Prostate gland (tissue), 2 donors: ENCODE results near the gene ZC3H11A. TPM values are rescaled to one million over a fixed set of nuclear protein-coding genes. Genes with fewer than 3 reads are reported as not detected.

Experiments used
- DNase-seq: peaks from one replicate; pipeline ENCODE4 v3.0.0-alpha.2; 2019; ENCODE audit warnings: low spot score
- H3K27ac ChIP-seq, 2 donors: fragments of 200-600 bp; sonication (generic); 2 replicates each; pipeline ENCODE4 v1.5.1; 2017 to 2019
- H3K27me3 ChIP-seq: fragments of 200-600 bp; sonication (generic); replicated peaks from 2 replicates; pipeline ENCODE4 v1.5.1; 2019; ENCODE audit not compliant: insufficient read depth
- H3K36me3 ChIP-seq, 2 donors: fragments of 200-600 bp; sonication (generic); 1 replicate in 1 of 2; 2 replicates in 1 of 2; pipeline versions ENCODE4 v1.5.1 to v1.8.1; 2017 to 2019
- H3K4me1 ChIP-seq: fragments of 200-600 bp; sonication (generic); replicated peaks from 2 replicates; pipeline ENCODE4 v1.5.1; 2019
- H3K4me3 ChIP-seq, 2 donors: fragments of 200-600 bp; sonication (generic); 2 replicates each; pipeline ENCODE4 v1.5.1; 2017 to 2019
- H3K9me3 ChIP-seq: fragments of 200-600 bp; sonication (generic); 2 replicates; pipeline ENCODE4 v1.5.1; 2017
- CTCF ChIP-seq, 4 experiments: fragments of 200-600 bp in 2 of 4; fragments of 450-650 bp in 2 of 4; sonication (generic) in 2 of 4; IDR thresholded peaks; 1 replicate in 3 of 4; 2 replicates in 1 of 4; pipeline ENCODE4 v1.5.1; 2016 to 2019; ENCODE audit warnings: antibody characterized with exemption in 4 of 4, mild to moderate bottlenecking in 2 of 4, moderate library complexity in 2 of 4
- POLR2A ChIP-seq: fragments of 450-650 bp; IDR thresholded peaks from one replicate; pipeline ENCODE4 v1.6.1; 2016; ENCODE audit warnings: antibody characterized with exemption, mild to moderate bottlenecking
- POLR2AphosphoS5 ChIP-seq: sonication (generic); formaldehyde crosslinking; IDR thresholded peaks from one replicate; pipeline ENCODE4 v1.6.1; 2017; ENCODE audit warnings: antibody characterized with exemption
- WGBS: methylation state at CpG from one replicate; pipeline ENCODE4 v1.1.5; 2018; 5-methylcytosine and 5-hydroxymethylcytosine counted together
- intact Hi-C: fragments of 100-400 bp; cut with DNase I; formaldehyde crosslinking; loops from one replicate; pipeline ENCODE4 v1.14.2; 2022
- small RNA-seq, 2 donors: library from RNA; depleted of rRNA; stranded (forward); fragments of <200 nt; gene quantifications; one replicate each; pipeline ENCODE3, GENCODE V24; 2016
- total RNA-seq, 2 donors: library from RNA; depleted of rRNA; stranded (reverse); fragments of >200 nt; gene quantifications; one replicate each; pipeline ENCODE4 v1.1.0, GENCODE V29; 2016

The ZC3H11A gene
- total RNA-seq, 2 donors from 2014 or later, result 88.3 to 111 TPM

- 27% methylated on average over 5 of the region's 5 CpGs for WGBS
- Histone ChIP-seq H3K27me3 (no peaks in the 10 kb centered on the region), H3K4me3 (no peak overlapping the region), H3K9me3 (no peaks in the 10 kb centered on the region), H3K27ac (no peak overlapping the region), H3K4me1 (peaks cover 2% of the 10 kb centered on the region), H3K36me3 (peaks cover 8 to 17% of the 10 kb centered on the region in 2 donors)
- peak; percentile 25 for DNase-seq
- intact Hi-C loops, result no loop called here
- TF ChIP-seq CTCF (IDR thresholded peaks at IDR 0.05) (no peak), POLR2A (no peak), POLR2AphosphoS5 (no peak)
These were observed 43.7 kb downstream of the ZC3H11A start for GRCh38 chr1:203839081-203839480.

GRCh38 chr1:203840208-203840808 lies 44.9 kb downstream of the ZC3H11A start:
- intact Hi-C loops, result no loop called here
- 97% methylated on average over 4 of the region's 4 CpGs for WGBS
- Histone ChIP-seq H3K27me3 (no peaks in the 10 kb centered on the region), H3K36me3 (peaks cover 3 to 7% of the 10 kb centered on the region in 2 donors), H3K4me3 (no peak overlapping the region), H3K4me1 (peaks cover 2% of the 10 kb centered on the region), H3K9me3 (no peaks in the 10 kb centered on the region), H3K27ac (no peak overlapping the region)
- no peak for DNase-seq
- TF ChIP-seq POLR2A, result no peak
- no peak for TF ChIP-seq CTCF (IDR thresholded peaks at IDR 0.05)
- TF ChIP-seq POLR2AphosphoS5, result no peak

GRCh38 chr1:203842559-203842876 lies 47.1 kb downstream of the ZC3H11A start:
- H3K36me3 ChIP-seq, result peaks cover 3 to 12% of the 10 kb centered on the region in 2 donors
- H3K4me3 ChIP-seq, result no peak overlapping the region
- WGBS, result 91% methylated on average over 2 of the region's 2 CpGs
- no peak overlapping the region for H3K27ac ChIP-seq
- DNase-seq, result no peak
- TF ChIP-seq POLR2A, result no peak
- TF ChIP-seq POLR2AphosphoS5, result no peak
- TF ChIP-seq CTCF (IDR thresholded peaks at IDR 0.05), result no peak
- H3K27me3 ChIP-seq, result no peaks in the 10 kb centered on the region
- intact Hi-C loops, result no loop called here
- H3K9me3 ChIP-seq, result no peaks in the 10 kb centered on the region
- peaks cover 2% of the 10 kb centered on the region for H3K4me1 ChIP-seq

GRCh38 chr1:203843435-203843834 lies 48.0 kb downstream of the ZC3H11A start:
- no peaks in the 10 kb centered on the region for H3K9me3 ChIP-seq

More at GRCh38 chr1:203843435-203843834, 48.0 kb downstream of the ZC3H11A start:
- 91% methylated on average over 1 of the region's 1 CpG for WGBS
- Histone ChIP-seq H3K27me3 (no peaks in the 10 kb centered on the region), H3K36me3 (peaks cover 3 to 21% of the 10 kb centered on the region in 2 donors), H3K4me1 (peaks cover under 1% of the 10 kb centered on the region), H3K4me3 (no peak overlapping the region), H3K27ac (no peak overlapping the region)
- intact Hi-C loops, result no loop called here
- TF ChIP-seq POLR2A (no peak), CTCF (IDR thresholded peaks at IDR 0.05) (no peak), POLR2AphosphoS5 (no peak)
- no peak for DNase-seq

Small RNA genes lying within 50 kb of the gene (small RNA-seq; reads per million reads assigned to genes)
- 0.28 to 0.60 reads per million in 2 donors for gene ZC3H11A

Other genes with a start within 250 kb of the ZC3H11A start
- 100 to 1,000 TPM in 1 of 2 donors, 10 to 100 TPM in 1; 31.7 to 127 TPM for gene ATP2B4, start 168.8 kb upstream of the ZC3H11A start, total RNA-seq
- gene LAX1, start 30.4 kb upstream of the ZC3H11A start, total RNA-seq, result under 1 TPM; 0.05 to 0.40 TPM
- gene ZBED6, start within 50 bp of the ZC3H11A start, total RNA-seq, result 10 to 100 TPM in 1 of 2 donors, 1 to 10 TPM in 1; 5.8 to 27.6 TPM
- 10 to 100 TPM; 18.8 to 92.8 TPM for gene SNRPE, start 66.0 kb downstream of the ZC3H11A start, total RNA-seq